Loucy (cell line): ENCODE results near the gene ABHD6.

ENCODE experiments used
- EZH2phosphoT487 ChIP-seq: fragments of 200-600 bp; IDR thresholded peaks from 2 replicates; pipeline ENCODE4 v1.6.1; 2018; ENCODE audit warnings: antibody characterized with exemption, mild to moderate bottlenecking, moderate library complexity, borderline replicate concordance
- TF ChIP-seq, protein P1 (sequence below): fragments of 200-600 bp; sonication (generic); conservative IDR thresholded peaks from 2 replicates; pipeline ENCODE4 v1.5.1; 2014; ENCODE audit warnings: mild to moderate bottlenecking, antibody characterized with exemption, low read length

DNA sequence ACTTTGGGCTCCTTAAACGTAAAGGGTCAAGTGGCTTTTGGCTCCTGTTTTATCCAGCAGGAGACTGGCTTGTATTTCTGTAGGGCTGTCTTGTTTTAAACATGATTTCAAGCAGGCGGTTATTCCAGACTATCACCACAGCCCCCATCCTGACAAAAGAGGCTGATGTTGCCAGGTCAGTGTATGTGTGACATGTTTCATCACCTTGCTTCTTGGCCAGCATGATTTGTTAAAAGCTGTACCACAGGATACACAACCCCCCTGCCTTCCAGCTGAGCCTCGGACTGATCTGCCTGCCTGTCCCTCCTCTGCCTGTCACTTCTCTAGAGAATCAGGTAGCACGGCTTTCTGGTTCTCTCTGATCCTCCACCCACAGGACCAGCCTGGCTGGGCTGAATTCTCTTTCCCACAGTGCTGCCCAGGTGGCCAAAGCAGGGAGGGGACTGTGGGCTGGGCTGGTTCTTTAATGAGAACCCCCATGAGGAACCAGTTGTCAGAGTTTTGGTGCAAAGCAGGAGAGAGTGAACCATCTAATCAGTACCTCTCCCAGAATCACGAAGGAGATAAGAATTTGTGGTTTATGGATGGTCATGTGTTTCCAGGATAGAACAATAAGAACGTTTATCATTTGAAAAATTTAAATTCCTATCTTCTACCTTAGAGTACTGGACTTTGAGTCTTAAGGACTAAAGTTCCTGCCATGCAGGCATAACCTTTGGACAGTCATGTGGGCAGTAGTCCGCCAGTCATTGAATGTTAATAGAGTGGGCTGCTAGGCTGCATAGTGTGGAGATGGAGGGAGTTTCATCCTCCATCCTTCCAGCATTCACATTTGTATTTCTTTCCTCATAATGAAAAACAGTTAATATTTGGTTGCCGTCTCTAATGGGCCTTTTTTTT, 8.8 kb downstream of the ABHD6 start:
- TF ChIP-seq, protein P1, sequence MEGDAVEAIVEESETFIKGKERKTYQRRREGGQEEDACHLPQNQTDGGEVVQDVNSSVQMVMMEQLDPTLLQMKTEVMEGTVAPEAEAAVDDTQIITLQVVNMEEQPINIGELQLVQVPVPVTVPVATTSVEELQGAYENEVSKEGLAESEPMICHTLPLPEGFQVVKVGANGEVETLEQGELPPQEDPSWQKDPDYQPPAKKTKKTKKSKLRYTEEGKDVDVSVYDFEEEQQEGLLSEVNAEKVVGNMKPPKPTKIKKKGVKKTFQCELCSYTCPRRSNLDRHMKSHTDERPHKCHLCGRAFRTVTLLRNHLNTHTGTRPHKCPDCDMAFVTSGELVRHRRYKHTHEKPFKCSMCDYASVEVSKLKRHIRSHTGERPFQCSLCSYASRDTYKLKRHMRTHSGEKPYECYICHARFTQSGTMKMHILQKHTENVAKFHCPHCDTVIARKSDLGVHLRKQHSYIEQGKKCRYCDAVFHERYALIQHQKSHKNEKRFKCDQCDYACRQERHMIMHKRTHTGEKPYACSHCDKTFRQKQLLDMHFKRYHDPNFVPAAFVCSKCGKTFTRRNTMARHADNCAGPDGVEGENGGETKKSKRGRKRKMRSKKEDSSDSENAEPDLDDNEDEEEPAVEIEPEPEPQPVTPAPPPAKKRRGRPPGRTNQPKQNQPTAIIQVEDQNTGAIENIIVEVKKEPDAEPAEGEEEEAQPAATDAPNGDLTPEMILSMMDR: no peak
- TF ChIP-seq EZH2phosphoT487: no peak
